ENCODE results near the gene STEAP1B.

STEAP1B gene

DNA sequence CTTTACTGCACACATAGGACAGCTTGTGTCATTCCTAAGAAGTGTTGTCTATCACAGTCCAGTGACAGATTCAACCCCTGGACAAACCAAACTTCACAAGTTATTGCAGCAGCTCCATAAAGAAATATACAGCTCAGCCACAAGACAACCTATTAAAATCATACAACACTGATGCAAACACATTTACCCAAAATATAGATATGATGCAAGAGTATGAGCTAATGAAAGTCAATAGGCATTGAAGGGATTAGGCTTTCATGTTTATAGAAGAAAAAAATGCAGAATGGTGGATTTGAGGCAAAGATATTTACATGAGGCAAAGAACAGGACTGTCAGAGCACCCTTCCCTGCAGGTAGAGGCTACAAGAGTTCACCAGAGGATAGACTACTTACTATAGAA, 128.1 kb downstream of the STEAP1B start:
- DNase-seq (ENCODE audit: low read depth in 3 of 3), result no peak

Data from stimulated activated CD4-positive, alpha-beta T cell treated with anti-CD3 and anti-CD28 coated beads, TNF-alpha, amount 100 ng/mL, for 4 hours (primary cell).